RWPE2 (cell line): Measurements from ENCODE around the gene PAWR.

ENCODE experiments used
- ATAC-seq: fragments of 200-7000 bp; cut with Tn5 transposase; 3 replicates; pipeline ENCODE4 v1.9.1; 2021; ENCODE audit warnings: low read depth
- DNase-seq: peaks from one replicate; pipeline ENCODE4 v3.0.0-alpha.2; 2020; ENCODE audit warnings: low spot score
- H3K27ac ChIP-seq: fragments of 450-650 bp; 2 replicates; pipeline ENCODE4 v1.5.1; 2017; ENCODE audit warnings: mild to moderate bottlenecking; ENCODE audit not compliant: poor library complexity, severe bottlenecking
- H3K27me3 ChIP-seq: fragments of 250-450 bp; sonication (Bioruptor Pico); 2 replicates; pipeline ENCODE4 v1.5.1; 2021; ENCODE audit warnings: mild to moderate bottlenecking, moderate library complexity; ENCODE audit not compliant: insufficient read depth, poor library complexity, severe bottlenecking
- H3K36me3 ChIP-seq: fragments of 250-450 bp; sonication (Bioruptor Pico); 2 replicates; pipeline ENCODE4 v1.5.1; 2020; ENCODE audit warnings: low read depth, mild to moderate bottlenecking, moderate library complexity
- H3K4me1 ChIP-seq: fragments of 250-450 bp; sonication (Bioruptor Pico); 2 replicates; pipeline ENCODE4 v1.5.1; 2021; ENCODE audit warnings: mild to moderate bottlenecking, moderate library complexity; ENCODE audit not compliant: insufficient read depth, poor library complexity, severe bottlenecking
- H3K4me3 ChIP-seq: fragments of 250-450 bp; sonication (Bioruptor Pico); 2 replicates; pipeline ENCODE4 v1.5.1; 2021; ENCODE audit warnings: mild to moderate bottlenecking, moderate library complexity; ENCODE audit not compliant: severe bottlenecking
- H3K9me3 ChIP-seq: fragments of 250-450 bp; sonication (Bioruptor Pico); 2 replicates; pipeline ENCODE4 v1.5.1; 2021; ENCODE audit warnings: mild to moderate bottlenecking, moderate library complexity; ENCODE audit not compliant: severe bottlenecking
- CTCF ChIP-seq: fragments of 450-650 bp; IDR thresholded peaks from one replicate; pipeline ENCODE4 v1.5.1; 2017; ENCODE audit warnings: mild to moderate bottlenecking, moderate library complexity; ENCODE audit not compliant: poor library complexity, severe bottlenecking

Gene PAWR

GRCh38 chr12:79664518-79664917, 26.2 kb downstream of the PAWR start:
- Histone ChIP-seq H3K4me1 (peaks cover 13% of the 10 kb centered on the region), H3K36me3 (peaks cover 29% of the 10 kb centered on the region), H3K4me3 (no peak overlapping the region), H3K27ac (no peak overlapping the region), H3K27me3 (no peaks in the 10 kb centered on the region), H3K9me3 (no peaks in the 10 kb centered on the region)
- no peak for ATAC-seq
- no peak for TF ChIP-seq CTCF
- DNase-seq = no peak

GRCh38 chr12:79662046-79662811, 28.5 kb downstream of the PAWR start:
- Histone ChIP-seq H3K27ac (peak overlapping the region; percentile 42), H3K4me3 (no peak overlapping the region), H3K9me3 (no peaks in the 10 kb centered on the region), H3K36me3 (peaks cover 25% of the 10 kb centered on the region), H3K27me3 (no peaks in the 10 kb centered on the region), H3K4me1 (peaks cover 13% of the 10 kb centered on the region)
- no peak for DNase-seq
- ATAC-seq = no peak
- no peak for TF ChIP-seq CTCF

GRCh38 chr12:79661629-79662028, 29.1 kb downstream of the PAWR start:
- Histone ChIP-seq H3K27me3 (no peaks in the 10 kb centered on the region), H3K9me3 (no peaks in the 10 kb centered on the region), H3K4me1 (peaks cover 13% of the 10 kb centered on the region), H3K36me3 (peaks cover 27% of the 10 kb centered on the region), H3K27ac (peak overlapping the region; percentile 42), H3K4me3 (no peak overlapping the region)
- no peak for TF ChIP-seq CTCF
- ATAC-seq (peak; percentile 92), DNase-seq (no peak)

DNA sequence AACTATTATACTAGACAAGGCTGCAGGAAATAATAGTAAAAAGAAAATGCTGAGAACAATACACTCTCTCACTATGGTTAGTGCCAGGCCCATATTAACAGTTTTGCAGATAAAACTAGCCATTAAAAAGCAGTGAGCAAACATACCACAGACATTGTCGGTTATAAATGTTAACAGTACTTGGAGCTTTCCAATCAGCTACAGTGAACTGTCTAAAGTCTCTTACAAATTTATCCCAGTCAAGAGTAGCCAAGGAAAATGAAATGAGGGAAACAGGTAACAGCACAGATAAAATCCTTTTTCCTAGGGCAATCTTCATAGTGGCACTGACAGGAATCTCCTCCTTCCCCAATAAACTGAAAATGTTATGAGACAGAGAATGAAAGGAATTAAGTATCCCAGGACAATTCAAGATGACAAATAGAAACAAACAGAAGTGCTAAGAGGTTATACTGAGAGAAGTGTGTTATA, 30.8 kb downstream of the PAWR start:
- TF ChIP-seq CTCF = no peak
- no peak for DNase-seq
- Histone ChIP-seq H3K9me3 (no peaks in the 10 kb centered on the region), H3K4me3 (no peak overlapping the region), H3K27me3 (no peaks in the 10 kb centered on the region), H3K27ac (no peak overlapping the region), H3K4me1 (peaks cover 13% of the 10 kb centered on the region), H3K36me3 (peaks cover 18% of the 10 kb centered on the region)
- ATAC-seq = 0 out of 3 replicates have a peak, but pooled peaks have one; percentile 8

DNA sequence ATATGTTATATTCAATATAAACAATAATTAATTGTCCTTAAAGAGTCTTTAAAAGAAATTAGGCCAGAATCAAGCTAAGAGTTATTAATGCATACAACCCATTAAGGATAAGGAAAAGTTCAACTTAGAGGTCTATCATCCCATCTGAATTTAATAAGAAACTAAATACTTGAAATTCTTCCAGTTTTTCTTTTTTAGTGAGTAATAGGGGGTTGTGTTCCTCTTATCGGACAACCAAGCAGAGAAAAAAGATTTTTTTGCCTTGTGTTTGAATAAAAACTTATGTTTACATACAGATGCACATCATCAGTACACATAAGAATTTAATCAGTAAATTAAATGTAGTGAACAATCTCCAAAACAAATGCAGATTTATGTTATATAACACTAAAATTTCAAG, 32.5 kb downstream of the PAWR start:
- DNase-seq = no peak
- peaks cover 13% of the 10 kb centered on the region for H3K4me1 ChIP-seq
- H3K27me3 ChIP-seq = no peaks in the 10 kb centered on the region
- H3K27ac ChIP-seq = no peak overlapping the region
- no peak overlapping the region for H3K4me3 ChIP-seq
- TF ChIP-seq CTCF = no peak
- H3K36me3 ChIP-seq = peaks cover 15% of the 10 kb centered on the region
- no peak for ATAC-seq
- H3K9me3 ChIP-seq = no peaks in the 10 kb centered on the region
